GM21390 (cell line): Measurements from ENCODE around the gene ZNF181.
"Not testable (repeated sequence)": the region's sequence is repeated elsewhere in the genome, so short reads cannot be mapped to it uniquely, and the experiment has no call there.

ENCODE experiments used
- ATAC-seq: cut with Tn5 transposase; IDR thresholded peaks from one replicate; pipeline ENCODE4 v1.9.1; 2021; ENCODE audit not compliant: unreplicated experiment

The ZNF181 gene

GRCh38 chr19:34733746-34734536, at the start of gene ZNF181:
Gene ZNF181 (plus strand): TSS chr19:34734243. CDS start chr19:34735038, 795 bp downstream.
- peak; percentile 83 for ATAC-seq

- not testable (repeated sequence) for ATAC-seq
These were observed 48.8 kb upstream of the ZNF181 start for GRCh38 chr19:34685266-34685665.

GRCh38 chr19:34686455-34686854, 47.6 kb upstream of the ZNF181 start:
- no peak for ATAC-seq

- ATAC-seq, result no peak
These were observed 46.7 kb upstream of the ZNF181 start for GRCh38 chr19:34687348-34687747.

GRCh38 chr19:34688592-34688991, 45.5 kb upstream of the ZNF181 start:
- ATAC-seq, result no peak

- no peak for ATAC-seq
These were observed 43.7 kb upstream of the ZNF181 start for GRCh38 chr19:34690372-34690771.

- no peak for ATAC-seq
These were observed 41.5 kb upstream of the ZNF181 start for GRCh38 chr19:34692549-34692948.

- no peak for ATAC-seq
These were observed 26.4 kb upstream of the ZNF181 start for GRCh38 chr19:34707661-34708060.

- no peak for ATAC-seq
These were observed 22.2 kb upstream of the ZNF181 start for GRCh38 chr19:34711890-34712289.

- no peak for ATAC-seq
These were observed 21.4 kb upstream of the ZNF181 start for GRCh38 chr19:34712395-34713261.

GRCh38 chr19:34713262-34713637, 20.8 kb upstream of the ZNF181 start:
- ATAC-seq, result no peak

- no peak for ATAC-seq
These were observed 18.7 kb upstream of the ZNF181 start for GRCh38 chr19:34715357-34715756.

- no peak for ATAC-seq
These were observed 11.7 kb upstream of the ZNF181 start for GRCh38 chr19:34722353-34722752.

- no peak for ATAC-seq
These were observed 8.6 kb upstream of the ZNF181 start for GRCh38 chr19:34725400-34725799.

GRCh38 chr19:34731019-34731829, 2.8 kb upstream of the ZNF181 start:
- no peak for ATAC-seq

- no peak for ATAC-seq
These were observed 2.1 kb upstream of the ZNF181 start for GRCh38 chr19:34731964-34732363.

GRCh38 chr19:34732612-34733211, 1.3 kb upstream of the ZNF181 start:
- no peak for ATAC-seq

GRCh38 chr19:34733266-34733745, 737 bp upstream of the ZNF181 start:
- no peak for ATAC-seq

GRCh38 chr19:34734537-34735103, 577 bp downstream of the ZNF181 start:
- no peak for ATAC-seq
